Neural cell (in vitro differentiated cells): ENCODE data around the gene ALAS1. TPM values are rescaled to one million over a fixed set of nuclear protein-coding genes. Genes with fewer than 3 reads are reported as not detected.

ENCODE experiments used
- H2AFZ ChIP-seq: fragments of 200-600, 300-800 bp; sonication (generic), shearing (Covaris generic); 2 replicates; pipeline ENCODE4 v1.6.0; 2014; ENCODE audit warnings: low read depth, mild to moderate bottlenecking, antibody characterized with exemption, low read length, moderate library complexity
- H3F3A ChIP-seq: fragments of 200-600 bp; shearing (Covaris generic); 2 replicates; pipeline ENCODE4 v1.6.1; 2016; ENCODE audit warnings: mild to moderate bottlenecking, moderate library complexity, mixed read lengths, antibody characterized with exemption, low read length; ENCODE audit not compliant: insufficient read depth, poor library complexity, severe bottlenecking
- H3K27ac ChIP-seq: fragments of 200-600, 300-800 bp; sonication (generic), shearing (Covaris generic); 2 replicates; pipeline ENCODE4 v1.5.1; 2014; ENCODE audit warnings: mild to moderate bottlenecking, low read length, moderate library complexity
- H3K27me3 ChIP-seq: fragments of 300-800, 200-600 bp; sonication (generic), shearing (Covaris generic); 2 replicates; pipeline ENCODE4 v1.6.0; 2014; ENCODE audit warnings: mild to moderate bottlenecking, low read depth, low read length, moderate library complexity; ENCODE audit not compliant: insufficient read depth
- H3K36me3 ChIP-seq: fragments of 300-800, 200-600 bp; sonication (generic), shearing (Covaris generic); 2 replicates; pipeline ENCODE4 v1.5.1; 2014; ENCODE audit warnings: mild to moderate bottlenecking, antibody characterized with exemption, low read length, moderate library complexity; ENCODE audit not compliant: insufficient read depth
- H3K4me2 ChIP-seq: fragments of 300-800, 200-600 bp; sonication (generic), shearing (Covaris generic); 2 replicates; pipeline ENCODE4 v1.6.0; 2014; ENCODE audit warnings: mild to moderate bottlenecking, low read length
- H3K4me3 ChIP-seq: fragments of 300-800, 200-600 bp; sonication (generic), shearing (Covaris generic); 2 replicates; pipeline ENCODE4 v1.5.1; 2014; ENCODE audit warnings: mild to moderate bottlenecking, low read length, moderate library complexity
- H3K79me2 ChIP-seq: fragments of 200-600 bp; shearing (Covaris generic); replicated peaks from 2 replicates; pipeline ENCODE4 v1.6.0; 2014; ENCODE audit warnings: mild to moderate bottlenecking, low read length, moderate library complexity; ENCODE audit not compliant: insufficient read depth
- H3K9ac ChIP-seq: fragments of 300-800, 200-600 bp; sonication (generic), shearing (Covaris generic); 2 replicates; pipeline ENCODE4 v1.6.1; 2016; ENCODE audit warnings: mild to moderate bottlenecking, low read length, mixed read lengths
- H3K9me2 ChIP-seq: fragments of 200-600 bp; shearing (Covaris generic); 2 replicates; pipeline ENCODE4 v1.6.1; 2016; ENCODE audit warnings: mild to moderate bottlenecking, low read length, mixed read lengths; ENCODE audit not compliant: insufficient read depth
- H3K9me3 ChIP-seq: fragments of 200-600, 300-800 bp; sonication (generic), shearing (Covaris generic); 2 replicates; pipeline ENCODE4 v1.6.1; 2016; ENCODE audit warnings: mild to moderate bottlenecking, mixed run types, low read length, moderate library complexity, mixed read lengths
- H4K20me1 ChIP-seq: fragments of 200-600 bp; shearing (Covaris generic); 2 replicates; pipeline ENCODE4 v1.6.1; 2016; ENCODE audit warnings: mild to moderate bottlenecking, mixed run types; ENCODE audit not compliant: insufficient read depth
- EP300 ChIP-seq: fragments of 450-650 bp; conservative IDR thresholded peaks from 2 replicates; pipeline ENCODE4 v1.6.1; 2014; ENCODE audit warnings: antibody characterized with exemption, mild to moderate bottlenecking, moderate library complexity; ENCODE audit not compliant: poor library complexity, severe bottlenecking
- EZH2 ChIP-seq: fragments of 200-600, 300-800 bp; shearing (Covaris generic), sonication (generic); IDR thresholded peaks from 2 replicates; pipeline ENCODE4 v1.6.1; 2014; ENCODE audit warnings: antibody characterized with exemption, low read length, borderline replicate concordance, mild to moderate bottlenecking; ENCODE audit not compliant: insufficient read depth, poor library complexity, severe bottlenecking
- MXI1 ChIP-seq: fragments of 450-650 bp; conservative IDR thresholded peaks from 2 replicates; pipeline ENCODE4 v1.6.1; 2014; ENCODE audit warnings: antibody characterized with exemption, mild to moderate bottlenecking; ENCODE audit not compliant: poor library complexity, severe bottlenecking
- POLR2AphosphoS5 ChIP-seq: IDR thresholded peaks from 2 replicates; pipeline ENCODE4 v1.6.1; 2012
- RAD21 ChIP-seq: fragments of 450-650 bp; conservative IDR thresholded peaks from 2 replicates; pipeline ENCODE4 v1.6.1; 2014; ENCODE audit warnings: antibody characterized with exemption, mild to moderate bottlenecking, moderate library complexity
- SMC3 ChIP-seq: fragments of 450-650 bp; conservative IDR thresholded peaks from 2 replicates; pipeline ENCODE4 v1.6.1; 2014; ENCODE audit warnings: antibody characterized with exemption, mild to moderate bottlenecking, moderate library complexity; ENCODE audit not compliant: poor library complexity
- TAF1 ChIP-seq: IDR thresholded peaks from 2 replicates; pipeline ENCODE4 v1.6.1; 2012; ENCODE audit warnings: low read depth
- polyA plus RNA-seq: library from polyadenylated mRNA; depleted of rRNA; stranded (reverse); fragments of >200 nt; gene quantifications from 2 replicates; pipeline ENCODE4 v1.2.3, GENCODE V29; 2014
- TF ChIP-seq, protein P1 (sequence below): fragments of 450-650 bp; IDR thresholded peaks from 2 replicates; pipeline ENCODE4 v1.5.1; 2014; ENCODE audit warnings: antibody characterized with exemption, mild to moderate bottlenecking, moderate library complexity; ENCODE audit not compliant: poor library complexity, severe bottlenecking
- TF ChIP-seq, protein P2 (sequence below): IDR thresholded peaks from 2 replicates; pipeline ENCODE4 v1.6.1; 2012; ENCODE audit warnings: borderline replicate concordance

Gene ALAS1
- polyA plus RNA-seq, 1 donor from 2014 or later: 66.0 TPM

DNA sequence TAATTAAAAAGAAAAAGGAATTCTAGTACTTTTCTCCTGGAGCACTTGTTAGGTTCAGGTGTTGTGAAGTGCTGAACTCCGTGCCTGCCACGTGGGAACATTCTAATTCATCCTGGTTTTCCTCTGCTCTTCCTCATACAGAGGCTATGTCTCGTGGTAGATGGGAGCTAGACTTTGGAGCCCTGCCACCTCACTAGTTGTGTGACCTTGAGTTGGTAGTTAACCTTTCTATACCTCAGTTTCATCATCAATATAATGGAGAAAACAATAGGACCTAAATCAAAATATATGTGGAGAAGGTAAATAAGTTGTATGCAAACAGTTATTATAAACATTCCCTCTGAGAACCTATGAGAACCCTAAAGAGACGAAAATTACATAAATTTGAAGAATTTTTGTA, 10.6 kb downstream of the ALAS1 start:
- Histone ChIP-seq H3K79me2 (no peaks in the 10 kb centered on the region), H2AFZ (no peak overlapping the region), H4K20me1 (no peaks in the 10 kb centered on the region), H3K9ac (no peak overlapping the region), H3K27ac (no peak overlapping the region), H3K9me3 (no peaks in the 10 kb centered on the region), H3K4me3 (no peak overlapping the region), H3K27me3 (no peaks in the 10 kb centered on the region), H3K36me3 (peaks cover 3% of the 10 kb centered on the region), H3K4me2 (no peak overlapping the region), H3F3A (no peaks in the 10 kb centered on the region), H3K9me2 (no peaks in the 10 kb centered on the region)
- TF ChIP-seq EZH2 (no peak), EP300 (no peak), POLR2AphosphoS5 (no peak), SMC3 (no peak), RAD21 (no peak), TAF1 (no peak), MXI1 (no peak)
- TF ChIP-seq, protein P1, sequence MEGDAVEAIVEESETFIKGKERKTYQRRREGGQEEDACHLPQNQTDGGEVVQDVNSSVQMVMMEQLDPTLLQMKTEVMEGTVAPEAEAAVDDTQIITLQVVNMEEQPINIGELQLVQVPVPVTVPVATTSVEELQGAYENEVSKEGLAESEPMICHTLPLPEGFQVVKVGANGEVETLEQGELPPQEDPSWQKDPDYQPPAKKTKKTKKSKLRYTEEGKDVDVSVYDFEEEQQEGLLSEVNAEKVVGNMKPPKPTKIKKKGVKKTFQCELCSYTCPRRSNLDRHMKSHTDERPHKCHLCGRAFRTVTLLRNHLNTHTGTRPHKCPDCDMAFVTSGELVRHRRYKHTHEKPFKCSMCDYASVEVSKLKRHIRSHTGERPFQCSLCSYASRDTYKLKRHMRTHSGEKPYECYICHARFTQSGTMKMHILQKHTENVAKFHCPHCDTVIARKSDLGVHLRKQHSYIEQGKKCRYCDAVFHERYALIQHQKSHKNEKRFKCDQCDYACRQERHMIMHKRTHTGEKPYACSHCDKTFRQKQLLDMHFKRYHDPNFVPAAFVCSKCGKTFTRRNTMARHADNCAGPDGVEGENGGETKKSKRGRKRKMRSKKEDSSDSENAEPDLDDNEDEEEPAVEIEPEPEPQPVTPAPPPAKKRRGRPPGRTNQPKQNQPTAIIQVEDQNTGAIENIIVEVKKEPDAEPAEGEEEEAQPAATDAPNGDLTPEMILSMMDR: no peak
- TF ChIP-seq, protein P2, sequence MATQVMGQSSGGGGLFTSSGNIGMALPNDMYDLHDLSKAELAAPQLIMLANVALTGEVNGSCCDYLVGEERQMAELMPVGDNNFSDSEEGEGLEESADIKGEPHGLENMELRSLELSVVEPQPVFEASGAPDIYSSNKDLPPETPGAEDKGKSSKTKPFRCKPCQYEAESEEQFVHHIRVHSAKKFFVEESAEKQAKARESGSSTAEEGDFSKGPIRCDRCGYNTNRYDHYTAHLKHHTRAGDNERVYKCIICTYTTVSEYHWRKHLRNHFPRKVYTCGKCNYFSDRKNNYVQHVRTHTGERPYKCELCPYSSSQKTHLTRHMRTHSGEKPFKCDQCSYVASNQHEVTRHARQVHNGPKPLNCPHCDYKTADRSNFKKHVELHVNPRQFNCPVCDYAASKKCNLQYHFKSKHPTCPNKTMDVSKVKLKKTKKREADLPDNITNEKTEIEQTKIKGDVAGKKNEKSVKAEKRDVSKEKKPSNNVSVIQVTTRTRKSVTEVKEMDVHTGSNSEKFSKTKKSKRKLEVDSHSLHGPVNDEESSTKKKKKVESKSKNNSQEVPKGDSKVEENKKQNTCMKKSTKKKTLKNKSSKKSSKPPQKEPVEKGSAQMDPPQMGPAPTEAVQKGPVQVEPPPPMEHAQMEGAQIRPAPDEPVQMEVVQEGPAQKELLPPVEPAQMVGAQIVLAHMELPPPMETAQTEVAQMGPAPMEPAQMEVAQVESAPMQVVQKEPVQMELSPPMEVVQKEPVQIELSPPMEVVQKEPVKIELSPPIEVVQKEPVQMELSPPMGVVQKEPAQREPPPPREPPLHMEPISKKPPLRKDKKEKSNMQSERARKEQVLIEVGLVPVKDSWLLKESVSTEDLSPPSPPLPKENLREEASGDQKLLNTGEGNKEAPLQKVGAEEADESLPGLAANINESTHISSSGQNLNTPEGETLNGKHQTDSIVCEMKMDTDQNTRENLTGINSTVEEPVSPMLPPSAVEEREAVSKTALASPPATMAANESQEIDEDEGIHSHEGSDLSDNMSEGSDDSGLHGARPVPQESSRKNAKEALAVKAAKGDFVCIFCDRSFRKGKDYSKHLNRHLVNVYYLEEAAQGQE: no peak

DNA sequence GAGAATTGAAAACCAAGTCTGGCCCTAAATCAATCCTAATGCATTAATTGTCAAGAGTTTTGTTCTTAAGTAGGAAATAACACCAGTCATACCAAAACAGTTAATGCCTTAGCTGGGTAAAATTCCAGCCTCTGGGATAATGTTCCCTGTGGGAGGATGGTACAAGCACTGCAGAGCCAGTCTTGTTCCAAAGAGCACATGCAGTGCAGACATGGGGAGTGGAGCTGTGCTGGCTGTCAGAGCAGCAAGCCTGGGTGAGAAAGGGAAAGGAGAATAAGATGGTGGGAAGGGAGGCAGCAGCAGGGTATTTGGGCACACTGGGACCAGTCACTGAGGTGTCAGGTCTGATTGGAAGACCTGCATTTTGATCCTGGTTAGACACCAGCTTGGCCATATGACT, 12.1 kb downstream of the ALAS1 start:
- Histone ChIP-seq H4K20me1 (no peaks in the 10 kb centered on the region), H3K27ac (no peak overlapping the region), H3K27me3 (no peaks in the 10 kb centered on the region), H2AFZ (no peak overlapping the region), H3F3A (no peaks in the 10 kb centered on the region), H3K9me3 (no peaks in the 10 kb centered on the region), H3K4me2 (no peak overlapping the region), H3K4me3 (no peak overlapping the region), H3K79me2 (no peaks in the 10 kb centered on the region), H3K36me3 (peaks cover 3% of the 10 kb centered on the region), H3K9ac (no peak overlapping the region), H3K9me2 (no peaks in the 10 kb centered on the region)
- TF ChIP-seq RAD21: no peak
- TF ChIP-seq POLR2AphosphoS5: no peak
- TF ChIP-seq, protein P2: no peak
- no peak for TF ChIP-seq MXI1
- TF ChIP-seq, protein P1: no peak
- TF ChIP-seq SMC3: no peak
- TF ChIP-seq EZH2: no peak
- no peak for TF ChIP-seq EP300
- no peak for TF ChIP-seq TAF1
